ENCODE data around the gene FAM181A. TPM values are rescaled to one million over a fixed set of nuclear protein-coding genes. Genes with fewer than 3 reads are reported as not detected.

The FAM181A gene
- total RNA-seq, 1 donor from 2014 or later, result not detected

DNA sequence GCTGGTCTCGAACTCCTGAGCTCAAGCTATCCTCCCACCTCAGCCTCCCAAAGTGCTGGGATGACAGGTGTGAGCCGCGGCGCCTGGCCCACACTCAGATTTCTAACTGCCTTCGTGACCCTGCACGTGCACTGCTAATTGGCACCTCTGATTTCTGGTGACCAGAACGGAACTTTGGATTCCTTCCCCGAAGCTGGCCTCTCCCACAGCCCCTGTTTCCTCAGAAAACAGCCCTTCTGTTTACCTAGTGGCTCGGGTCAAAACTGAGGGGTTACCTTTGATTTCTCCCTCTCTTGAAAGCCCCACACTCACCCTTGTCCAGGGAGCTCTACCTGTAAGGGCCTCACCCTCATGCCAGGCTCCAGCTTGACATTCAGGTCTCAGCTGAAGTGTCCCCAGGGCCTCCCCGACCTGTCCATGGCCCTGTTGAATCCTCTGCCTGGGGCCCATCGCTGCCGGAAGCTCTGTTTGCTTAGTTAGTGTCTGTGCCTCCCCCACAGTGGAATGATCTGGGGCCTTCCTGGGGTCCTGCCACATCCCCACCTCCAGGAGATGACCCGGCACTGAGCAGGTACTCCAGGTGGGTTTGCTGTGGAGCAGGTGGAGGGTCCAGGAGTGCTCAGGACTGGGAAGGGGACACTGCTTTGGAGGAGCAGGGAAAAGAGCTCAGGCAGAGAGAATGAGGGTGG is 24.4 kb upstream of the FAM181A start:
- Histone ChIP-seq H3K4me2 (ENCODE audit: low read length) (no peak overlapping the region), H3K4me1 (ENCODE audit: insufficient read depth, low read length) (no peaks in the 10 kb centered on the region), H3K27me3 (ENCODE audit: insufficient read depth, low read length) (peaks cover 2% of the 10 kb centered on the region), H3K36me3 (ENCODE audit: insufficient read depth, low read length) (no peaks in the 10 kb centered on the region), H3K4me3 (ENCODE audit: insufficient read depth, low read depth, low read length) (no peak overlapping the region), H2AFZ (ENCODE audit: low read depth, low read length) (no peak overlapping the region), H4K20me1 (ENCODE audit: insufficient read depth, low read length) (no peaks in the 10 kb centered on the region), H3K27ac (ENCODE audit: low read depth, low read length) (no peak overlapping the region), H3K9ac (ENCODE audit: low read length) (no peak overlapping the region), H3K79me2 (ENCODE audit: insufficient read depth, low read length) (no peaks in the 10 kb centered on the region), H3K9me3 (ENCODE audit: insufficient read depth, low read depth, low read length) (no peaks in the 10 kb centered on the region)
- Mint-ChIP-seq H3K27ac (ENCODE audit: unreplicated experiment) (no peak overlapping the region), H3K36me3 (ENCODE audit: low read depth, unreplicated experiment) (no peaks in the 10 kb centered on the region), H3K27me3 (ENCODE audit: low read depth, unreplicated experiment) (peaks cover 15% of the 10 kb centered on the region), H3K4me1 (ENCODE audit: low read depth, unreplicated experiment) (peaks cover 8% of the 10 kb centered on the region), H3K4me3 (ENCODE audit: unreplicated experiment) (no peak overlapping the region), H3K9me3 (ENCODE audit: unreplicated experiment) (peaks cover 3% of the 10 kb centered on the region)
- TF ChIP-seq, protein P1, sequence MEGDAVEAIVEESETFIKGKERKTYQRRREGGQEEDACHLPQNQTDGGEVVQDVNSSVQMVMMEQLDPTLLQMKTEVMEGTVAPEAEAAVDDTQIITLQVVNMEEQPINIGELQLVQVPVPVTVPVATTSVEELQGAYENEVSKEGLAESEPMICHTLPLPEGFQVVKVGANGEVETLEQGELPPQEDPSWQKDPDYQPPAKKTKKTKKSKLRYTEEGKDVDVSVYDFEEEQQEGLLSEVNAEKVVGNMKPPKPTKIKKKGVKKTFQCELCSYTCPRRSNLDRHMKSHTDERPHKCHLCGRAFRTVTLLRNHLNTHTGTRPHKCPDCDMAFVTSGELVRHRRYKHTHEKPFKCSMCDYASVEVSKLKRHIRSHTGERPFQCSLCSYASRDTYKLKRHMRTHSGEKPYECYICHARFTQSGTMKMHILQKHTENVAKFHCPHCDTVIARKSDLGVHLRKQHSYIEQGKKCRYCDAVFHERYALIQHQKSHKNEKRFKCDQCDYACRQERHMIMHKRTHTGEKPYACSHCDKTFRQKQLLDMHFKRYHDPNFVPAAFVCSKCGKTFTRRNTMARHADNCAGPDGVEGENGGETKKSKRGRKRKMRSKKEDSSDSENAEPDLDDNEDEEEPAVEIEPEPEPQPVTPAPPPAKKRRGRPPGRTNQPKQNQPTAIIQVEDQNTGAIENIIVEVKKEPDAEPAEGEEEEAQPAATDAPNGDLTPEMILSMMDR (IDR thresholded peaks at IDR 0.05; ENCODE audit: insufficient read depth, low read depth, low read length), result no peak
- FAIRE-seq, result no peak
- no peak for DNase-seq (ENCODE audit: low read depth)

DNA sequence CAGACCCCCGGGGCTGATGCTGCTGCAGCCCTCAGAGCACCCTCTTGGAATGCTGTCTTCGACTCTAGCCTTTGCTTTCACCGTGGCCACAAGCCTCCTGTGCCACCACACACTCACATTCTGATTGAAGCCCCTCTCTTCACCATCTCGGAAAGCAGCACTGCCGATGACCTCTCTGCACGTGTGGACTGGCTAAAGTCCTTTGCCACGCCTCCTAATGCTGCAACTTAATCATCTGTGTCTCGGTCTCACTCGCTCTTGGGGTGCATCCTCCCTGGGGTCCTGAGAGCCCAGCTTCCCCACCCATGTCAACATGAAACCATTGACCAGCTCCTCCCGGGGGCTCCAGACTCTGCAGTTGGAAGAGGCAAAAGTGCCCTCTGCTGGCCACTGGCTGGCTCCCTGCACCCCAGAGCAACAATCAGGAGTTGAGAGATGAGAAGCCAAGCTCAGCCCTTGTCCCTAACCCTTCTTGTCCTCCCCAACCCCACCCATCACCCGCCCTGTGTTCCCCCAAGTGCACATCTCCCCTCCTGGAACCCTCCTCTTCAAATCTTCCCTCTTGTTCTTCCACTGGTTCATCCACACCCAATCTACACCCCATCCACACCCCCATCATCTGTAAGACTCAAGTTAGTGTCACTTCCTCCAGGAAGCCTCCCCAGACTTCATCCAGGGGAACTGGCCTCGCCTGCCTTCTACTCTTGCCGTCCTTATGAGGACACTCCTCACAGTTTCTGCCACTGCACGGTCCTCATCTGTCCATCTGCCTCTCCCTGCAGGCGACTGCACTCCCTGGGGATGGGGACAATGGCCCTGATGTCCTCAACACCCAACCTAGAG is 23.6 kb upstream of the FAM181A start:
- H3K9me3 Mint-ChIP-seq (ENCODE audit: unreplicated experiment), result peaks cover 4% of the 10 kb centered on the region
- Histone ChIP-seq H3K36me3 (ENCODE audit: insufficient read depth, low read length) (no peaks in the 10 kb centered on the region), H4K20me1 (ENCODE audit: insufficient read depth, low read length) (no peaks in the 10 kb centered on the region), H3K79me2 (ENCODE audit: insufficient read depth, low read length) (no peaks in the 10 kb centered on the region), H3K4me2 (ENCODE audit: low read length) (no peak overlapping the region), H3K4me1 (ENCODE audit: insufficient read depth, low read length) (no peaks in the 10 kb centered on the region), H3K27me3 (ENCODE audit: insufficient read depth, low read length) (peaks cover 2% of the 10 kb centered on the region), H2AFZ (ENCODE audit: low read depth, low read length) (no peak overlapping the region), H3K9ac (ENCODE audit: low read length) (no peak overlapping the region), H3K27ac (ENCODE audit: low read depth, low read length) (no peak overlapping the region), H3K4me3 (ENCODE audit: insufficient read depth, low read depth, low read length) (no peak overlapping the region), H3K9me3 (ENCODE audit: insufficient read depth, low read depth, low read length) (no peaks in the 10 kb centered on the region)
- DNase-seq (ENCODE audit: low read depth) (no peak), FAIRE-seq (no peak)
- H3K27ac Mint-ChIP-seq (ENCODE audit: unreplicated experiment), result no peak overlapping the region
- no peaks in the 10 kb centered on the region for H3K36me3 Mint-ChIP-seq (ENCODE audit: low read depth, unreplicated experiment)
- H3K4me1 Mint-ChIP-seq (ENCODE audit: low read depth, unreplicated experiment), result peaks cover 8% of the 10 kb centered on the region
- peaks cover 17% of the 10 kb centered on the region for H3K27me3 Mint-ChIP-seq (ENCODE audit: low read depth, unreplicated experiment)
- TF ChIP-seq, protein P1 (IDR thresholded peaks at IDR 0.05; ENCODE audit: insufficient read depth, low read depth, low read length), result no peak
- no peak for TF ChIP-seq EZH2 (IDR thresholded peaks at IDR 0.05; ENCODE audit: insufficient read depth, low read length)
- H3K4me3 Mint-ChIP-seq (ENCODE audit: unreplicated experiment), result no peak overlapping the region

Data from astrocyte (in vitro differentiated cells and primary cell).